Measurements from ENCODE around the gene EXD3.
"Not testable (repeated sequence)": the region's sequence is repeated elsewhere in the genome, so short reads cannot be mapped to it uniquely, and the experiment has no call there.

EXD3 gene

GRCh38 chr9:137467161-137467581 is 44.2 kb upstream of the EXD3 start:
- H3K9ac ChIP-seq (ENCODE audit: low read length): no peak overlapping the region
- peaks cover 18% of the 10 kb centered on the region; the same call in 1 of the 2 replicates for H3K27me3 ChIP-seq (replicated peaks; ENCODE audit: insufficient read depth, low read length)
- H3K9me3 ChIP-seq (replicated peaks; ENCODE audit: insufficient read depth, low read length): no peaks in the 10 kb centered on the region
- TF ChIP-seq CTCF (IDR thresholded peaks at IDR 0.05; ENCODE audit: low read length): no peak
- no peaks in the 10 kb centered on the region for H3K9me2 ChIP-seq (replicated peaks; ENCODE audit: insufficient read depth, low read length)
- no peaks in the 10 kb centered on the region for H3K79me2 ChIP-seq (ENCODE audit: low read length)
- H3K27ac ChIP-seq (ENCODE audit: low read length): no peak overlapping the region
- H3F3A ChIP-seq (ENCODE audit: insufficient read depth, low read length): 0 out of 2 replicates have a peak, but pooled peaks cover 4% of the 10 kb centered on the region
- H3K36me3 ChIP-seq (replicated peaks; ENCODE audit: insufficient read depth, low read length): no peaks in the 10 kb centered on the region
- DNase-seq: no peak
- H4K20me1 ChIP-seq (ENCODE audit: insufficient read depth, low read length): no peaks in the 10 kb centered on the region
- H3K4me1 ChIP-seq (ENCODE audit: low read length): peaks cover 6% of the 10 kb centered on the region
- H2AFZ ChIP-seq (ENCODE audit: low read length): no peak overlapping the region
- no peak overlapping the region for H3K4me3 ChIP-seq (ENCODE audit: low read length)
- H3K4me2 ChIP-seq (ENCODE audit: low read depth, low read length): no peak overlapping the region

GRCh38 chr9:137466389-137467085 is 43.6 kb upstream of the EXD3 start:
- peaks cover 21% of the 10 kb centered on the region; the same call in 1 of the 2 replicates for H3K27me3 ChIP-seq (replicated peaks; ENCODE audit: insufficient read depth, low read length)
- H3K9me3 ChIP-seq (replicated peaks; ENCODE audit: insufficient read depth, low read length); H3K9me2 ChIP-seq (replicated peaks; ENCODE audit: insufficient read depth, low read length); H3K4me3 ChIP-seq (ENCODE audit: low read length); H3F3A ChIP-seq (ENCODE audit: insufficient read depth, low read length); H3K79me2 ChIP-seq (ENCODE audit: low read length); H3K4me2 ChIP-seq (ENCODE audit: low read depth, low read length); DNase-seq; H4K20me1 ChIP-seq (ENCODE audit: insufficient read depth, low read length); H2AFZ ChIP-seq (ENCODE audit: low read length); H3K9ac ChIP-seq (ENCODE audit: low read length); H3K4me1 ChIP-seq (ENCODE audit: low read length); H3K27ac ChIP-seq (ENCODE audit: low read length); H3K36me3 ChIP-seq (replicated peaks; ENCODE audit: insufficient read depth, low read length): not testable (repeated sequence)

DNA sequence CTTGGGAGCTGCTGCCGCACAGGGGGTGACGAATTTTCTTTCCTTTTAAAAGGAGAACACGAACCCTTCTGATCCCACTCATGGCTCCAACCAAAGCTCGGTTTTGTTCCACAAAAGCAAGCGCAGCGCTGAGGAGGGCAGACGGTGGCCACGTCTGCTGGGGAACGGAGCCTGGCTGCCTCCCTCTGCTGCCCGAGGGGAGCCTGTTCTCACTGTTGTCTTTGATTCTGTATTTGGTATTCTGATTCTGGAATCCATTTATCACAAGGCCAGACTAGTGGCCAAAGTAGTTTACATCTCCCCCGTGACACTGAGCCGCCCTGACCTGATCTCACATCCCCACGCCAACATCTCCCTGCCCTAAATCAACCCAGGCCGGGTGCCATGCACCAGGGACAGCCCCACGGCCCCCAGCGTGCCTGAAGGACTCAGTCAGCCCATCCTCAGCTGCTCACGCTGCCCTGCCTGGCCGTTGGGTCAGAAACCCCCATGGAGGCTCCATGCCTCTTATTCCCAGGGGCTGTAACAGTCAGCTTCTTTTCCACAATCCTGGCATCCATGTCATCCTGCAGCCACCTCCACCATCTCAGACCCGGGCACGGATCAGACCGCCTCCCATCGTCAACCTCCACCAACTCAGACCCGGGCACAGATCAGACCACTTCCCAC is 42.9 kb upstream of the EXD3 start:
- Histone ChIP-seq H3K9ac (ENCODE audit: low read length) (no peak overlapping the region), H3F3A (ENCODE audit: insufficient read depth, low read length) (0 out of 2 replicates have a peak, but pooled peaks cover 4% of the 10 kb centered on the region), H4K20me1 (ENCODE audit: insufficient read depth, low read length) (no peaks in the 10 kb centered on the region), H3K4me3 (ENCODE audit: low read length) (no peak overlapping the region), H2AFZ (ENCODE audit: low read length) (no peak overlapping the region), H3K9me2 (replicated peaks; ENCODE audit: insufficient read depth, low read length) (no peaks in the 10 kb centered on the region), H3K27ac (ENCODE audit: low read length) (no peak overlapping the region), H3K27me3 (replicated peaks; ENCODE audit: insufficient read depth, low read length) (peaks cover 18% of the 10 kb centered on the region; the same call in 1 of the 2 replicates), H3K4me2 (ENCODE audit: low read depth, low read length) (no peak overlapping the region), H3K36me3 (replicated peaks; ENCODE audit: insufficient read depth, low read length) (no peaks in the 10 kb centered on the region), H3K9me3 (replicated peaks; ENCODE audit: insufficient read depth, low read length) (no peaks in the 10 kb centered on the region), H3K4me1 (ENCODE audit: low read length) (peaks cover 4% of the 10 kb centered on the region), H3K79me2 (ENCODE audit: low read length) (no peaks in the 10 kb centered on the region)
- DNase-seq: no peak
- no peak for TF ChIP-seq CTCF (IDR thresholded peaks at IDR 0.05; ENCODE audit: low read length)
- TF ChIP-seq EZH2 (optimal IDR thresholded peaks at IDR 0.05; ENCODE audit: low read depth, low read length): no peak
- TF ChIP-seq EZH2phosphoT487 (IDR thresholded peaks at IDR 0.05; ENCODE audit: low read length): no peak
